IPS-11a (cell line): ENCODE measurements around the gene UBR1.
"Not testable (repeated sequence)": the region's sequence is repeated elsewhere in the genome, so short reads cannot be mapped to it uniquely, and the experiment has no call there.

ENCODE experiments used
- H3K4me3 ChIP-seq: one replicate; pipeline ENCODE4 v1.5.1; 2013; ENCODE audit warnings: low read depth, low read length, control low read depth

The UBR1 gene

DNA sequence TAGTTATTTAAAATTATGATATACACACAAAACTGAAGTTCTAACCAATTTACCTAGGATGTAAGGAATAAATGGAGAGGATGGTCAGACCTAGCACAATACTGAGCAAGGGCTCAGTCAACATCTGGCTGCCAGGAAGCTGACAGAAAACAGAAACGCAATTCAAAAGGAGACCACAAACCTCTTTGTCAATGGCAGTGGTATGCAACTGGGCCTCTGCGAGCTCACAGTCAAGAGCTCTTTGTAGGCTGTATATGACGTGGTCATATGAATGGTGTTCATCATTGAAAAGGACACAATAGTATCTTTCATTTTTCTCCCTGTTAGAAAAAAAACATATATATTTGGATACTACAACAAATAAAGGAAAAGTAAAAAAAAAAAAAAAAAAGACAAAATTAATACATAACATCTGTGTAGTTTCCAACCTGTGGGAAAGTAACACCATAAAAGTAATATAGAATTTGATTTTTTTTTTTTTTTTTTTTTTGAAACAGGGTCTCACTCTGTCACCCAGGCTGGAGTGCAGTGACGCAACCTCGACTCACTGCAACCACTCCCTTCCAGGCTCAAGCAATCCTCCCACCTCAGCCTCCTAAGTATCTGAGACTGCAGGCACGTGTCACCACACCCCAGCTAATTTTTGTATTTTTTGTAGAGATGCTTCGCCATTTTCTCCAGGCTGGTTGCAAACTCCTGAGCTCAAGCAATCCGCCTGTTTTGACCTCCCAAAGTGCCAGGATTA lies 37.9 kb downstream of the UBR1 start:
- no peak overlapping the region for H3K4me3 ChIP-seq

DNA sequence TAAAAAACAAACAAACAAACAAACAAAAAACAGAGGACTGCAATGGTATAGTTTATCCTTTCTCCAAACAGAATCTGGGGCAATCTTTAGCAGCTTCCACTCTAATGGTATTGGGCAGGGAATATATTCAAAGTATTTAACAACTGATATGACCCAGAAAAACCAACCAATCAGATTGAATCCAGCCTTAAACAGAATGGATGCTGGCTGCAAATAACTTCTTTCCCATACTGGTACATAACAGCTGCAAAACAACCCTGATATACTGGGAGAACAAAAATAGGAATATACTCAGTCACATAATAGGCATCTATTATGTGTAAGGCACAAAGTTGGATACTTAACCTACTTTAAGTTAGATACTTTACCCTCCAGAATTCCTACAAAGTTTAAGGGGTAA lies 49.1 kb downstream of the UBR1 start:
- no peak overlapping the region for H3K4me3 ChIP-seq

DNA sequence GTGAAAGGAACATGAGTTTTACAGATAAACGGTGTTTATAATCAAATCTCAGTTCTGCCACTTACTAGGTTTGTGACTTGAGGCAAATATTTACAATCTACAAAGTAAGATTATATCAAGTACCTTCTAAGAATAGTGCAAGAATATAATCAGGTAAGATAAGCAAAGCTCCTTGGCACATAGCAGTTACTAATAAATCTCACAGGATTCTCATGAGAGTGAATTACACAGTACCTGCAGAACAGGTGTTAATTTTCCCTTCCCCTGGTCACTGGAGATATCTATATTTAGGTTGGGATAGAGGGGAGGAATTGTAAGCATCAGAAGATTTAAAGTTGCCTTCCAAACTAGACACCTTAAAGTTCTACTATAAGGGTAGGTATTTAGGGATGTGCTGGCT lies 53.0 kb downstream of the UBR1 start:
- H3K4me3 ChIP-seq: no peak overlapping the region

DNA sequence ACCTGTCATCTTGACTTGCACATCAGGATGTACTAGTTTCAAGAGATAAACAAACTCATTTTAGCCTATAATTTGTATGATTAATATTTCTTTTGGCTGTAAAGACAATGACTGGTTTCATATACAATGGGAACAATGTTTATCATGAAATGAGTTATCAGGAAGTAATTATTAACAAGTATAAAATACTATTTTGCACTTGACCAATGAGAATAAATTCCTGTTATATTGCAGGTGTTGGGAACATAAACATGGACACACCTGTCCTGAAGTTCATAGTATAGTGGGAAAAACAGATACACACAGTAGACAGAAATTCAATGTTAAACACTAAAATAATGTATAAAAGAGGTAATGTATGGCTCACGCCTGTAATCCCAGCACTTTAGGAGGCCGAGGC lies 56.9 kb downstream of the UBR1 start:
- no peak overlapping the region for H3K4me3 ChIP-seq

DNA sequence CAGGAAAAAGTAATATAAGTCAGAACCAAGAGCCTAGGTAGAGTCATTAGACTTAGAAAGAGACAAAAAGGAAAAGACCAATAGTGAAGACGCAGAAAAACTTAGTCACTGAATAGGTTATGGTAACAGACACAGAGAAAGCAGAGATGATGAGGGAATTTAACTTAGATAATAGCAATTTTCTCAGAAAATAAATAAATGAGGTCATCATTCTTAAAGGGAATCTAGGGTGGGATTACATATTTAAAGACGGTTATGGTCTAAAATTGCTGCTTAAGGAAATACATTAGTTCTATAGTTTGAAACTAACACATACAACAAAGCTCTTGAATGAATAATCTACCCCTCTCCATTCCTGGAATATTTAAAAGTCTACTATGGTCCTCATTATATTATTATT lies 59.4 kb downstream of the UBR1 start:
- no peak overlapping the region for H3K4me3 ChIP-seq

DNA sequence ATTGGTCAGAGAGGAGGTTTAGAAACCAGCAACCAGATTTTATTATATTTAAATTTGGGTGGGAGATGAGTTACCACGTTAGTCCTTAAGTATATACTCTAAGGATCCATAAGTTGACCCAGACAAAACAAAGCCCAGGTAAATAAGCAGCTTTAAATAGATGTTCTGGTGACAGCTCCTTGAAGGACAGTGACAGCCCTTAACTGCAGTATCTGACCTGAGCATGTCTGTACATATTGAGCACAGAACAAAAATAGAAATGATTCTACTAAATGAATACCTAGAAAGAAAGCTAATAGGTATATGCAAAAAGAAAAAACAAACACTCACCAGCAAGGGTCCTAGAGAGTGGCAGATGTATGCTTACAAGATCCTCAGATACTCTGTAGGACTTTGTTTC lies 63.0 kb downstream of the UBR1 start:
- no peak overlapping the region for H3K4me3 ChIP-seq

DNA sequence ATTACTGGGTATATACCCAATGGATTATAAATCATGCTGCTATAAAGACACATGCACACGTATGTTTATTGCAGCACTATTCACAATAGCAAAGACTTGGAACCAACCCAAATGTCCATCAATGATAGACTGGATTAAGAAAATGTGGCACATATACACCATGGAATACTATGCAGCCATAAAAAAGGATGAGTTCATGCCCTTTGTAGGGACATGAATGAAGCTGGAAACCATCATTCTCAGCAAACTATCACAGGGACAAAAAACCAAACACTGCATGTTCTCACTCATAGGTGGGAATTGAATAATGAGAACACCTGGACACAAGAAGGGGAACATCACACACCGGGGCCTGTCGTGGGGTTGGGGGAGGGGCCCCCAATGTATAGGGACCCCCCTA lies 64.8 kb downstream of the UBR1 start:
- H3K4me3 ChIP-seq: not testable (repeated sequence)

DNA sequence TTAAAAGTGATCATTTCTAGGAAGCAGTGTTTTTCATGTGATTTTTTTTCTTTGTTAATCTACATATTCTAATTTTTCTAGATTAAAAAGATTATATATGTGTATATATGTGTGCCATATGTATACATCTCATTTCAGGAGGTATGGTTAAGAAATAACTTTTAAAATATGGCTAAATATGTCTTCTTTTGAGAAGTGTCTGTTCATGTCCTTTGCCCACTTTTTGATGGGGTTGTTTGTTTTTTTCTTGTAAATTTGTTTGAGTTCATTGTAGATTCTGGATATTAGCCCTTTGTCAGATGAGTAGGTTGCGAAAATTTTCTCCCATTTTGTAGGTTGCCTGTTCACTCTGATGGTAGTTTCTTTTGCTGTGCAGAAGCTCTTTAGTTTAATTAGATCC lies 70.6 kb downstream of the UBR1 start:
- H3K4me3 ChIP-seq: not testable (repeated sequence)

DNA sequence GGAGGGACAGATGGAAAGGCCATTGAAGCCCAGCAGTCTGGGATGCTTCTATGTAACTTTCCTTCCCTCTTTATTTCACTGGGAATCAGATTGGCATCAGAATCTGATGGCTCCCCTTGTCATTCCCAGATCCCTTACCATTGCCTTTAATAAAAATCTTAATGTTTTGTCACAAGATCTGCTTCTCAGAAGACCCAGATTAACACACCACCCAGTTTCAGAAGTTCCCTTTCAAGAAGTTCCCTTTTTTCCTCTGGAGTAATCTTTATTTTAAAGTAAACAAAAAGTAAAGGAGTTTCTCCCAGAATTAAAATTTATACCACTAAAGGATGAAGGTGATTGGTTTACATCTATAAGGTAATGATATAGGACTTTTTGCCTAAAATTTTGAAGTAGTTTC lies 76.4 kb downstream of the UBR1 start:
- no peak overlapping the region for H3K4me3 ChIP-seq

DNA sequence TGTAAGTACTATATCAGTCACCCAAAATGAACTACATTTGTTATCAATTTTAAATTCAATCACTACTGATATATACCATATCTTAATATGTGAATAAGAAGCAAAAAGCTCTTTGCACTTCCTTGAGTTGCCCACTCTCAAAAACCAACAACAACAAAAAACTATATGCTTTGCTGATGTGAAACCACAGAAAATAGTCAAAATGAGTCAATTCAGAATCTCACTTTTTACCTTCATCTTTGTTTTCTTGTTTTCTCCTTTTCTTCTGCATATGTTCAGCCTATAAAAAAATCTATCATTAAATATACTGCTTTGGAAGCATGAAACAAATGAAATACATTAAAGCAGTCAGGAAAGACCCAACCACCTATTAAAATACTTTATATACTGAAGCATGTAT lies 80.7 kb downstream of the UBR1 start:
- no peak overlapping the region for H3K4me3 ChIP-seq

DNA sequence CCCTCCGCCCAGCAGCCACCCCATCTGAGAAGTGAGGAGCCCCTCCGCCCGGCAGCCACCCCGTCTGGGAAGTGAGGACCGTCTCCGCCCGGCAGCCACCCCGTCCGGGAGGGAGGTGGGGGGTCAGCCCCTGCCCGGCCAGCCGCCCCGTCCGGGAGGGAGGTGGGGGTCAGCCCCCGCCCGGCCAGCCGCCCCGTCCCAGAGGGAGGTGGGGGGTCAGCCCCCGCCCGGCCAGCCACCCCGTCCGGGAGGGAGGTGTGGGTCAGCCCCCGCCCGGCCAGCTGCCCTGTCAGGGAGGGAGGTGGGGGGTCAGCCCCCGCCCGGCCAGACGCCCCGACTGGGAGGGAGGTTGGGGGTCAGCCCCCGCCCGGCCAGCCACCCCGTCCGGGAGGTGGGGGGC lies 91.2 kb downstream of the UBR1 start:
- H3K4me3 ChIP-seq: not testable (repeated sequence)

DNA sequence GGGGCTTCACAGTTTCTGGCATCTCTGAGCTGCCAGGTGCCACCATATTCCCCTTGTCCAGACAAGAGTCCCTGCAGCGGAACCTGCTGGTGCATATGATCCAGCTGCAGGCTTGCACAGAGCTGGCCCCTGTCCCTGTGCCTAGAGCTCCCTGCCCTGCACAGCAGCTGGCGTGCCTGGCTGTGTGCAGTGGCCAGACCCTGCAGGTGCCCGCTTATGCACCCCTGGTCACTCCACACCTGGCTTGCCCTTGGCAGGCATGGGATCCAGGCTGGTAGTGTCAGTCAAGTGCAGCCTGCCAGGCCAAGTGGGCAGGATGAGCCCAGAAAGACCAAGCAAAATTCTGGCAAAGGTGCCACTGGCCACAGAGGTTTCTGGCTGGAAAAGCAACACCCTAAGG lies 96.6 kb downstream of the UBR1 start:
- H3K4me3 ChIP-seq: no peak overlapping the region

DNA sequence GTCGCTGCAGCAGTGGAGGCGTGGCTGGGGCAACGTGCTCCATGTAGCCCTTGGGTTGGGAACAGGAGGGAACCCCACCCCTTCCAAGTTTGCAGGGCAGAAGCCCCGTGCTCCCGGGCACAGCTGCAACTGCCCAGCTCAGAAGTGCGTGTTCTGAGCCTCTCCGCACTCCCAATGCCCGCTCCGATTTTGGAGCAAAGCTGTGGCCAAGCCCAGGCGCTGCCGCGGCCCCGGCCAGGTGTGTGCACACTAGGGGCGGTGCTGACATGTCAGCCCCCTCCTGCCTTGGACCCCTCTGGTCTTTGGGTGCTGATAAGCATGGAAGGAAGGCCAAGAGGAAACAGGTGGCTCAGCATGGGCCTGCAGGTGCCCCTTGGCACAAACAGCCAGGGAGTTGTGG lies 97.7 kb downstream of the UBR1 start:
- H3K4me3 ChIP-seq: no peak overlapping the region

DNA sequence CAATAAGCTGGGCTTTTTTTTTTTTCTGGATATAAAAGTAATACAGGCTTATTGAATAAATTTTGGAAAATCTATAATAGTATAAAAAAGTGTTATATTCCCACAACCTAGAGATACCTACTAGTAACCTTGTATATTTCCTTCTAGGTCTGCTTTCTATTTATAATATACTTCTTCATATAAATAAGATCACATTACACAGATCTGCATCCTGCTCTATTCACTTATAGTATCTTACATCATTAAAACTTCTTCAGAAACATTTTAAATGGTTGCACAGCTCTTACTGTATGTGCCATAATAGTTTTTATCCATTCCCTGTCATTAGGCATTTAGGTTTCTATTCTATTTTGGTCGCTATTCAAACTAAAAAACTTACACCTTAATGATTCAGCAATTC lies 98.3 kb downstream of the UBR1 start:
- H3K4me3 ChIP-seq: no peak overlapping the region

DNA sequence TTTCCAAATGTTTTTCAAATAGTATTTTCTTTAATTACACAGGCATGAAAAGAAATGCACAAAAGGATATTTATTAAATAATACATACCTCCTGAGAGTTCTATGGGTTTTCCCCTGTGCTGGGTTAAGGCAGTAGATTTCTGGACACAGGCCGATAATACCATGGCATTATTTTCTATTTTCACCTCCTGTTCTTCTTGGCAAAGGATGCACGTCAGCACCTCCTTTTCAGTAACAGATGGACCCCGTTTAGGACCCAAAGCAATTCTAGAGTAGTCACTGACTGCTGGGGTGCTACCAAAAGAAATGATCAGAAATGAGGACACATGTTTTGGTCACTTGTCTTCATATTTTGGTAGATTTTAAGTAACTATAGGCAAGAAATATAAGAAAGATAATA lies 98.8 kb downstream of the UBR1 start:
- H3K4me3 ChIP-seq: no peak overlapping the region

DNA sequence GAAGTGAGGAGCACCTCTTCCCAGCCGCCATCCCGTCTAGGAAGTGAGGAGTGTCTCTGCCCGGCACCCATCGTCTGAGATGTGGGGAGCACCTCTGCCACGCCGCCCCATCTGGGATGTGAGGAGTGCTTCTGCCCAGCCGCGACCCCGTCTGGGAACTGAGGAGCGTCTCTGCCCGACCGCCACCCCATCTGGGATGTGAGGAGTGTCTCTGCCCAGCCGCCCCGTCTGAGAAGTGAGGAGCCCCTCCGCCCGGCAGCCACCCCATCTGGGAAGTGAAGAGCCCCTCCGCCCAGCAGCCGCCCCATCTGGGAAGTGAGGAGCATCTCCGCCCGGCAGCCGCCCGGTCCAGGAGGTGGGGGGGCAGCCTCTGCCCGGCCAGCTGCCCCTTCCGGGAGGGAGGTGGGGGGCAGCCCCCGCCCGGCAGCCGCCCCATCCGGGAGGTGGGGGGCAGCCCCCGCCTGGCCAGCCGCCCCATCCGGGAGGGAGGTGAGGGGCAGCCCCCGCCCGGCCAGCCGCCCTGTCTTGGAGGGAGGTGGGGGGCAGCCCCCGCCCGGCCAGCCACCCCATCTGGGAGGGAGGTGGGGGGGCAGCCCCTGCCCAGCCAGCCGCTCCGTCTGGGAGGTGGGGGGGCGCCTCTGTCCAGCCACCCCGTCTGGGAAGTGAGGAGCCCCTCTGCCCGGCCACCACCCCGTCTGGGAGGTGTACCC lies 100.8 kb downstream of the UBR1 start:
- H3K4me3 ChIP-seq: not testable (repeated sequence)

DNA sequence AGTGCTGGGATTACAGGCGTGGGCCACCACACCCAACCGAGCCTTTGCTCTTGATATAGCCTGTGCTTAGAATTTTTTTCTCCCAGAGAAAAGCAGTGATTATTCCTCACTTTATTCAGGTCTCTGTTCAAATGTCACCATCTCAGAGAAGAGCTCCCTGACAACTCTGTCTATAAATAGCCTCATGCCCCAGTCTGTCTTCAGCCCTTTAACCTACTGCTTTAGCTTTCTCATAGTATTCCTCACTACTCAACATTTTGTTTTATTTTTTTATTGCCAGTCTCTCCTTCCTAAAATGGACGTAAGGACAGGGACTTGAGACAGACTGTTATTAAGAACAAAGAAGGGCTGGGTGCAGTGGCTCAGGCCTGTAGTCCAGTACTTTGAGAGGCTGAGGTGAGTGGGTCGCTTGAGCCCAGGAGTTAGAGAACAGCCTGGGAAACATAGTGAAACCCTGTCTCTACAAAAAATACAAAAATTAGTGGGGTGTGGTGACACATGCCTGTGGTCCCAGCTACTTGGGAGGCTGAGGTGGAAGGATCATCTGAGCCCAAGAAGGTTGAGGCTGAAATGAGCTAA lies 106.5 kb downstream of the UBR1 start:
- no peak overlapping the region for H3K4me3 ChIP-seq

DNA sequence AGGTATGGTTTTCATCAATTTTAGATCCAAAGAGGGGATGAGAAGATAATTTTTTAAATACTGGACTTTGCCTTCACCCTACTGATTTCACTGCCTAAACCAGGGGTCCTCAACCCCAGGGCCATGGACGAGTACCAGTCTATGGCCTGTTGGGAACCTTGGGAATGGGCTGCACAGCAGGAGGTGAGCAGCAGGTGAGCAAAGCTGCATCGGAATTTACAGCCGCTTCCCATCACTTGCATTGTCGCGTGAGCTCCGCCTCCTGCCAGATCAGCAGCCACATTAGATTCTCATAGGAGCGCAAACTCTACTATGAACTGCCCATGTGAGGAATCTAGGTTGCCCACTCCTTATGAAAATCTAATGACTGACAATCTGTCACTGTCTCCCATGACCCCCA lies 109.0 kb downstream of the UBR1 start:
- H3K4me3 ChIP-seq: no peak overlapping the region

DNA sequence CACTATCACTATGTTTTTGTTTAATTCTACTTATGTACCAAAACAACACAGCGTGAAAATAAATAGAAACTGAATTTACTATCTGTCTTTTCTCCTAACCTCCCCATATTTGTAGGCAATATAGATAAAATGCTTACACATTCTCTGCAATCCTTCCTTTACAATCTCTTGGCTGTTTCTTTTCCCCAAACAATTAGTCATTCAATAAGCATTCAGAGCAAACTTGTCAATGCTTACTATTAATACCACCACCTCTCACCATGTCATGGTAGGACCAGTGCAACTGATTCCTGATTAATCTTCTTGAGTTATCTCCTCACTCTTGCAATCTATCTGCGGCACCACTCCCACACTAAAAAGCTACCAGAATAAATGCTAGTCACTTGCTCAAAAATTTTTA lies 111.3 kb downstream of the UBR1 start:
- H3K4me3 ChIP-seq: no peak overlapping the region

DNA sequence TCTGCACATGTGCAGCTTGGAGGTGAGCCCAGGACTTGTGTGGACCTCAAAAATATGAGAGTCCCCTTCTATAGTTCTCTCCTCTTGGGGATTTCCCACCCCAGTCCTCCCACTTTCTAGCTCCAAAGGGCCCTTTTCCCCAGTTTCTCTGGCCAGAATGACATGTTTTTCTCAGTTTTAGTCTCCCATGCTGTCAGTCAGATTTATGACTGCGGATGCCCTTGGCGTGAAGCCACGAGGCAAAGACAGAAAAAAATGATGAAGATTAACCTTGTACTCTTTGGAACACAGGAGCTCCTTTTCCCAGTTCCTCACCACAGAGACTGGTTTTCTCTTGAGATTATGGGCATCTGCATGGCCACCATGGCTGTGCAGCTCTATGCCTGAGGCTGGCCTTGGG lies 113.2 kb downstream of the UBR1 start:
- no peak overlapping the region for H3K4me3 ChIP-seq

DNA sequence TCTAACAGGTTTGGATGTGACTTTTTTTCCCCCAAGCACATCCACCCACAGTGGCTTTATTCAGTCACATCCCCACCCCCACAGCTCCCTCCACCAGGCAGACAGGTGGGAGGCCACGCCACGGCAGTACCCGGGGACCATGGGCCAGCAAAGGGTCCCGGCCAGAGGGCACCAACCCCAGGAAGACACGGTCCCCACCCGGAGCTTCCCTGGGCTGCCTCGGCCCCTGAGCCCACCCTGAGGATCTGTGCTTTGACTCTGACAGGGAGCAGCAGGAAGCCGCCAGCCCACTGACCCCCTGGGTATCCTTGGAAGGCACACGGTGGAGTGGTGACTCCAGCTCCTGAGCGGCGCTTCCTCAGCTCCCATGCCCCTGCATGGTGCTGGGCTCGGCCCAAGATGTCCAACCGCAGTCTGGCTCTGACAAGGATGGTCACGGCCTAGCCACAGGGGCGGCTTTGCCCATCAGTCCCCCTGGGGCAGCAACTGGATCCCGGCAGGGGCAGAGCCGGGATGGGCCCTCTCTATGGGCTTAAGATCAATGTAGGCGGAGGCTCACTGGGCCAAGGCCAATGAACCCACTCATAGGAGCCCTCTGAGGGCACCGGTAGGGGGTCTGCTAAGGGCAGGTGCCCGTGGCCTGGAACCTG lies 119.0 kb downstream of the UBR1 start:
- no peak overlapping the region for H3K4me3 ChIP-seq

DNA sequence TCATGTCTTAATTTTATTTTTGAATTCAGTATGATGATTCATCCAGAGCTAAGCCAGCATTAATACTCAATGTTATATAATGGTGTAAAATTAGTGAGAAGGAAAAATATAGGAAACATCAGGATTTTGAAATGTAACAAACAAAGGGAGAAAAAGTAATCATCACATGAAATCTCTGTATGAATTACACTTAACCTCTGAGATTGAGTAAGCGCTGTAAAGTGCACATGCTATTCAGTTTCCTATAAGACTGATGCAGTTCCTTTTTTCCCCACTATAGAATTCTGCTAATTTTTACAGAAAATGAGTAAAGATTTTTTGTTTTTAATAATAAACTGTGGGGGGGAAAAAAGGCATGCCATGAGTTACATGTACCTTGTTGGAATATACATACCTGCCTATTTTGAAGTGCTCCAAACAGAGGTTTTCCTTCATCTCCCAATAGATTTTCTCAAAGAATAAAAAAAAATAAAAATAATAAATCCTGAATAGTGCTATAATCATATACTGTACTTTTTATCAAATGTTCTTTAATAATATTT lies 121.3 kb downstream of the UBR1 start:
- no peak overlapping the region for H3K4me3 ChIP-seq
